Measurements from ENCODE around the gene BHLHA15.

The BHLHA15 gene

DNA sequence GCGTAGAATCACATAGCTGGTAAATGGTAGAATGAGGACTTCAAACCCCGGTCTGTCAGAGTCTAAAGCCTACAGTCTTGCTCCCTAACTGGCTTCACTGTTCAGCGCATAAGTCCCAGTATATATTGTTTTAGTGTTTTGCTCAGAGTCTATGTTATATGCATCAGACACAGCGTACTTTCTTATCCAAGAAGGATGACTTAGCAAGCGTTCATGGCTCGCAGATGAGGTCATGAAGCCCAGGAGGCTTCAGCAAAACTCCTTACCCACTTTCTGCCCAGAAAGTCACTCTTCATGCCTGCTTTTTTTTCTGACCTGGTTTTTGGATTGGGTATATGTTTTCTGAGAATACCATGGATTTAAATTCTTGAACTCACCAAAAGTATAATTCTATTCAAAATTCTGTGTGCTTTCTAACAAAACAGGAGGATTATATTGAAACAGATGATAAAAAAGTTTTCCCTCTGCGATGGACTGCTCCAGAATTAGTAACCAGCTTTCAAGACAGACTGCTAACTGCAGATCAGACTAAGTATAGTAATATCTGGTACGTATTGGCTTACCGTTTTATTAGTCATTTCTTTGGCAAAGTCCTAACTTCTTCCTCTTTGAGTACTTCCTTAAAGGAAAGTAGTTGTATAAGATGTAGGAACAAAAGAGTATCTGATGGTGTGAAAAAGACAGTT lies 24.6 kb upstream of the BHLHA15 start:
- no peak for DNase-seq (ENCODE audit: low read depth in 4 of 4, low spot score in 1 of 4)

DNA sequence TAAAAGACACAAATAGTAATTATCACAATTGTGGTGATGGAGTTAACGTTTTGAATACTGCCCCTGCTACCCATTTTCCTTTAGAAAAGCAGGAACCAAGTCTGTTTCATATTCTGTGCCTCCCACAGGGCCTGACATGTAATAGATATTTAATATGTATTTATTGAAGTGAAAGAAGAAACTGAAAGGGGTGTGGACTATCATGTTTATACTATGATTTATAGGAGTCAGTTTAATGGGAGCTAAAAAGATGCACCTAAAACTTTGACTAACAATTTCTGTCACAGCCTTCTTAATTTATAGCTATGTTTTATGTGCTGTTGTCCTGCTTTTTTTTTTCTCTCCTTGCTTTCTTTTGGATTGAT lies 24.1 kb upstream of the BHLHA15 start:
- DNase-seq (ENCODE audit: low read depth in 4 of 4, low spot score in 1 of 4), result no peak

DNA sequence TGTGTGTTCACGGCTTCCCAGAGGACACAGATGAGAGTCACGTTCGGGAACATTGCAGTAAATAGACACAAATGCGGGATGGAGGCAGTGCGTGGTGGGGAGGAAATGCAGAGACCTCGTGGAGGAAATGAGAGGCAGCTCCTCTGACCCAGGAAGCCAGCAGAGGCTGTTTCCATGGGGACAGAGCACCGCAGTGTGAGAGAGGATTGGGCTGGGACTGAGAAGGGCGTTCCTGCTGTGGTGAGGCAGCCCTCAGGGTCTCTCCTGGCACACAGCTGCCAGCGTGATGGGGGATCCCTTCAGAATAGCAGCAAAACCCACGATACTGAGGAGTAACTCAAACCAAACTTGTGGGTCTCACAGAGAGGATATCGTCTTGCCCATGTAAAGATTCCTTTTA lies 21.7 kb upstream of the BHLHA15 start:
- no peak for DNase-seq (ENCODE audit: low read depth in 4 of 4, low spot score in 1 of 4)

DNA sequence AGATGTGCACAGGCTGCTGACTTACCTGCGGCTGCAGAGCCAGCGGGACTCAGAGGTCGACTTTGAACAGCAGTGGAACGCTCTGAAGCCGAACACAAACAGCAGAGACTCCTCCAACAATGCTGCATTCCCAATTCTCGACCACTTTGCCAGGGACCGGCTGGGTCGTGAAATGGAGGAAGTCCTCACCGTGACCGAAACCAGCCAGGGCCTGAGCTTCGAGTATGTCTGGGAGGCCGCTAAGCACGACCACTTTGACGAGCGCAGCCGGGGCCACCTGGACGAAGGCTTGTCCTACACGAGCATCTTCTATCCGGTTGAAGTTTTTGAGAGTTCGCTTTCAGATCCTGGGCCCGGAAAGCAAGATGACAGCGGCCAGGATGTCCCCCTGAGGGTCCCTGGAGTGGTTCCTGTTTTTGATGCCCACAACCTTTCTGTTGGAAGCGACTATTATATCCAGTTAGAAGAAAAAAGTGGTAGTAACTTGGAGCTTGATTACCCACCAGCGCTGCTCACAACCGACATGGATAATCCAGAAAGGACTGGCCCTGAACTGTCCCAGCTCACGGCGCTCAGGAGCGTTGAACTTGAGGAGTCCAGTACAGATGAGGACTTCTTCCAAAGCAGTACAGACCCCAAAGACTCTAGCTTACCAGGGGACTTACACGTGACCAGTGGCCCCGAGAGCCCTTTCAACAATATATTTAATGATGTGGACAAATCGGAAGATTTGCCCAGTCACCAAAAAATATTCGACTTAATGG lies 19.4 kb upstream of the BHLHA15 start:
- no peak for DNase-seq (ENCODE audit: low read depth in 4 of 4, low spot score in 1 of 4)

DNA sequence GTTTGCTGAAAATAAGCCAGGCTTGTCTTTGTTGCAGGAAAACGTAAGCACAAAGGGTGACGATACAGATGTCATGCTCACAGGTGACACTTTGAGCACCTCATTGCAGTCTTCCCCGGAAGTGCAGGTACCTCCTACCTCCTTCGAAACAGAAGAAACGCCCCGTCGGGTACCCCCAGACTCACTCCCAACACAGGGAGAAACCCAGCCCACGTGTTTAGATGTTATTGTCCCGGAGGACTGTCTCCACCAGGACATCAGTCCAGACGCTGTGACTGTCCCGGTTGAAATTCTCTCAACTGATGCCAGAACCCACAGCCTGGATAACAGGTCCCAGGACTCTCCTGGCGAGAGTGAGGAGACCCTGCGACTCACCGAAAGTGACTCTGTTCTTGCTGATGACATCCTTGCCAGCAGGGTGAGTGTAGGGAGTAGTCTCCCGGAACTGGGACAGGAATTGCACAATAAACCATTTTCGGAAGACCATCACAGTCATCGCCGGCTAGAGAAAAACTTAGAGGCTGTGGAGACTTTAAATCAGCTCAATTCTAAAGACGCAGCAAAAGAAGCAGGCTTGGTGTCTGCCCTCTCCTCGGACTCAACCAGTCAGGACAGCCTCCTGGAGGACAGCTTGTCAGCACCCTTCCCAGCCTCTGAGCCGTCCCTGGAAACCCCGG lies 18.3 kb upstream of the BHLHA15 start:
- DNase-seq (ENCODE audit: low read depth in 4 of 4, low spot score in 1 of 4), result no peak

DNA sequence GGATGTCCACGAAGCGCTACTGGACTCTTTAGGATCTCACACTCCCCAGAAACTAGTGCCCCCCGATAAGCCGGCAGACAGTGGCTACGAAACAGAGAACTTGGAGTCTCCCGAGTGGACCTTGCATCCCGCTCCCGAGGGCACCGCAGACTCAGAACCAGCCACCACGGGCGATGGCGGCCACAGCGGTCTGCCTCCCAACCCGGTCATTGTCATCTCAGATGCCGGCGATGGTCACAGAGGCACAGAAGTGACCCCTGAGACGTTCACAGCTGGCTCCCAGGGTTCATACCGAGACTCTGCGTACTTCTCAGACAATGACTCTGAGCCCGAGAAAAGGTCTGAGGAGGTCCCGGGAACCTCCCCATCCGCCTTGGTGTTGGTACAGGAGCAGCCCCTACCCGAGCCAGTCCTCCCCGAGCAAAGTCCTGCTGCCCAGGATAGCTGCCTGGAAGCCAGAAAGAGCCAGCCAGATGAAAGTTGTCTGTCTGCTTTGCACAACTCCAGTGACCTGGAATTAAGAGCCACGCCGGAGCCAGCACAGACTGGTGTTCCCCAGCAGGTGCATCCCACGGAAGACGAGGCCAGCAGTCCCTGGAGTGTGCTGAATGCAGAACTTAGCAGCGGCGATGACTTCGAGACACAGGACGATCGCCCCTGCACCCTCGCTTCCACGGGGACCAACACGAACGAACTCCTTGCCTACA lies 17.6 kb upstream of the BHLHA15 start:
- DNase-seq (ENCODE audit: low read depth in 4 of 4, low spot score in 1 of 4), result no peak

DNA sequence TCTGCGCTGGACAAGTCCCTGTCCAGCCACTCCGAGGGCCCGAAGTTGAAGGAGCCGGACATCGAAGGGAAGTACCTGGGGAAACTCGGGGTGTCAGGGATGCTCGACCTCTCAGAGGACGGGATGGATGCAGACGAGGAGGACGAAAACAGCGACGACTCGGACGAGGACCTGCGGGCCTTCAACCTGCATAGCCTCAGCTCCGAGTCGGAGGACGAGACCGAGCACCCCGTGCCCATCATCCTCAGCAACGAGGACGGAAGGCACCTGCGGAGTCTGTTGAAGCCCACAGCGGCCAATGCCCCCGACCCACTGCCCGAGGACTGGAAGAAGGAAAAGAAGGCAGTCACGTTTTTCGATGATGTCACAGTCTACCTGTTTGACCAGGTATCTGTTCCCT lies 17.1 kb upstream of the BHLHA15 start:
- no peak for DNase-seq (ENCODE audit: low read depth in 4 of 4, low spot score in 1 of 4)

DNA sequence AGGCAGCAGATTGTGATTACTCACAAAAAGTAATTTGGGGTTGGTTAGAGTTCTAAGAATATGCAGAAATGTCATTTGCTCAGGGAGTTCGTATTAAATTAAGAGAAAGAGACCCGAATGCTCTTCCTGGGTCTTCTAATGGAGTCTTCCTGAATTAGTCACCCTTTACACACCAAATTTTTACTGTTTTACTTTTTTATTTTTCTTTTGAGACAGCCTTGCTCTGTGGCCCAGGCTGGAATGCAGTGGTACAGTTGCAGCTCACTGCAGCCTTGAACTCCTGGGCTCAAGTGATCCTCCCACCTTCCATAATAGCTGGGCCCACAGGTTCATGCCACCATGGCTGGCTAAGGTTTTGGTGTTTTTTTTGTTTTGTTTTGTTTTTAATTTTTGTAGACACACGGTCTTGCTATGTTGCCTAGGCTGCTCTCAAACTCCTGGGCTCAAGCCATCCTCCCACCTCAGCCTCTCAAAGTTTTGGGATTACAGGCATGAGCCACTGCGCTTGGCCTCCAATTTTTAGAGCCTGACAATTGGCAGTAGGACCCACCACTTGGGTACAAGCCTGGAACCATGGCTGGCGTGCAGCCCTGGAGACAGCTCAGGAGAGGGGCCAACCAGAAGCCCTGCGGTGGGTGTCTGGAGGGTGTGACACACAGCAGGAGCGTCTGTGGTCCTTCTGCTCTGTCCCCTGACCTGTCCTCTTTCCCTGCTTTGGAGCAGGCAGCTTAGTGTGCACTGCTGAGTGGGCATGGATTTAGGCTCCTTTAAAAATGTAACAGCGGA lies 16.4 kb upstream of the BHLHA15 start:
- DNase-seq (ENCODE audit: low read depth in 4 of 4, low spot score in 1 of 4), result no peak

DNA sequence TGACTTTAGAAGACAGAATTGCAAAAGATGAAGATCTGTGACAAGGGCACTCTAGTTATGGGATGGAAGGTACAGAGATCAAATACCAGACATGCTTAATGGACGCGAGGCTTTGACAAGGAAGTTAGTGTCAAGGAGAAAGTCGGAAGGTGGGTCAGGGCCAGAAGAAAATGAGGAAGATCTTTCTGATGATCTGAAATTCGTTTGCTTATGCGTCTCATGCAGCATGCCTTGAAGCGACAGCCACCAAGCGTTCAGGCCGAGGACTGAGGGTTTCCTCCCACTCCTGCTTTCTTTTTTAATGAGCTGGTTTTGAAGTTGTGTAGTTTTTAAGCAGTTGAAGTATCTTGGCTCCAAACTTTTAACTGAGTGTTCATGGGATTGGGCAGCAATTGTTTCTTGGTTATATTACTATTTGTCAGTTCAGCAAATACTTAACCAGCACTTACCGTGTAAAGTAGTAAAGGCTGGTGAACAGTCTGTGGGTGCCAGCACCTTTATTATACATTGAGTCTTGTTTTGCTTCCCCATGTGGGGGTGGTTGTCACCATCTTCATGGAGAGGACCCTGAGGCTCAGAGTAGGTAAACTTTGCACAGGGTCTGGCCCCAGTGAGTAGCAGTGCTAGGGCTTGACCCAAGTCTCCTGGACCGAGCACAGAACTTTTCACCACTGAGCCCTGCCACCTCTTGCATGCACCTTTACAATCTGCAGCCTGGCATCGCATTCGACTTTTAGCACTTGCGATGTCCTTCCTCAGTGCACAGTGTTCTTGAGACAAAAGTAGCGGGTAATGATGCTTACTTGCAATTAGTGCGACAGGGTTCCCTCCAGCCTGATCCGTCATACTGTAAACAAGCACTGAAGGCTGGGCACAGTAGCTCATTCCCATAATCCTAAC lies 14.3 kb upstream of the BHLHA15 start:
- DNase-seq (ENCODE audit: low read depth in 4 of 4, low spot score in 1 of 4), result no peak

DNA sequence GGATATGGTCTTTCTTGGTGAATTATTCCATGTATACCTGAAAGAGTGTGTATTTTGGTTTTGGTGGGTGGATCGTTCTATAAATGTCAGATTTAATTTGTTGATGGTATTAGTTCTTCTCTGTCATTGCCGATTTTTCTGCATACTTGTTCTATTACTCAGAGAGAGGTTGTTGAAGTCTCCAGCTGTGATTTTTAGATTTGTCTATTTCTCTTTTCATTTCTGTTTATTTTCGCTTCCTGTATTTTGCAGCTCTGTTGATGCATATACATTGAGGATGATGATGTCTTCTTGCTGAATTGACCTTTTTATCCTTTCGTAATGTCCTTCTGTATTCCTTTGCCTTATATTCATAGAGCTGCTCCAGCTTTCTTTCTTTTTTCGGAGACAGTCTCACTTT lies 12.1 kb upstream of the BHLHA15 start:
- DNase-seq (ENCODE audit: low read depth in 4 of 4, low spot score in 1 of 4), result no peak

DNA sequence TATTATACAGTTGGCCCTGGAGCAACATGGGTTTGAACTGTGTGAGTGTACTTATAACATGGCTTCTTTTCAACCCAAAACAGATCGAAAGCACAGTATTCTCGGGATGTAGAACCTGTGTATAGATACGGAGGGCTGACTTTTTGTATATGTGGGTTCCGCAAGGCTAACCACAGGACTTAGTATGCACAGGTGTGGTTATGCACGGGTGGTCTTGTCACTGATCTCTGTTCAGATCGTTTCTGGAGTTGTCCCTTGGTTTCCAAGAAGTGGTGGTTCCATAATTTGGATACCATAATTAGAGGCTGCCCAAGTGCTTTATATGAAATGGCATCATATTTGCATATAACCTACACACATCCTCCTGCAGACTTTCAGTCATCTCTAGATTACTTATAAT lies 10.9 kb upstream of the BHLHA15 start:
- no peak for DNase-seq (ENCODE audit: low read depth in 4 of 4, low spot score in 1 of 4)

DNA sequence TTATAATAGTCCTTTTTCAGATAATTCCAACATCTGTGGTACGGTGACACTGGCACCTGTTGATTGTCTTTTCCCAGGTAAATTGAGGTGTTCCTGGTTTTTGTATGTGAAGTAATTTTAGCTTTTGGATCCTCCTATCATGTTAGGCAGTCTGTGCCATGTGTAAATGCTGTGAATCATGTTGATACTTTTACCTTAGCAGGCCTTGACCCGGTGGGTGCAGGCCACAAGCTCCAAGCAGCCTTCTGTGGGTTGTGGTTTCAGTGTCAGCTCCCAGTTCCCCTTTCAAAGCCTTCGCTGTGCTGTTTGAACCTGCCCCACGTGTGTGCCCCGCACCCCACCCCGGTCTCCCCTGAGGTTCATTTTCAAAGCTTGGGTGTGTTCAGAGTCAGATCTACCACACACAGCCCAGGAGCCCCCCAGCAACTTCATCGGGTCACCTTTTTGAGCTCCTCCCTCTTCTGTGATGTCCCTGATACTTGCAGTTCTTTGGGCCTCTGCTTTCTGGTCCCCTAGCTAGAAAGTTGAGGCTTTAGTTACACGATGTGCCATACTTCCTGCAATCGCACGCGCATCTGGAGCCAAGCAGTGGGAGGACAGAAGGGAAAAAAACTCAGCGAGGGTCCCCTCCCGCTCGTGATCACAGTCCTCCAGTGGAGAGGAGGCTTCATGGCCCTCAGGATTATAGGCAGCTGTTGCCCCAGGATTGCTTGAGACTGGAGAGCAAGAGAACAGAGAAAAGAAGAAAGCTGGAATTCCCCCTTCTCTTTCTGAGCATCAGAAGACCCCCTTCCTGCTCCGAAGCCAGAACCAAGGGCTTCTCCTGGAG lies 8.7 kb upstream of the BHLHA15 start:
- peak; percentile 9 to 61 (median 28) for DNase-seq (ENCODE audit: low read depth in 4 of 4, low spot score in 1 of 4)

DNA sequence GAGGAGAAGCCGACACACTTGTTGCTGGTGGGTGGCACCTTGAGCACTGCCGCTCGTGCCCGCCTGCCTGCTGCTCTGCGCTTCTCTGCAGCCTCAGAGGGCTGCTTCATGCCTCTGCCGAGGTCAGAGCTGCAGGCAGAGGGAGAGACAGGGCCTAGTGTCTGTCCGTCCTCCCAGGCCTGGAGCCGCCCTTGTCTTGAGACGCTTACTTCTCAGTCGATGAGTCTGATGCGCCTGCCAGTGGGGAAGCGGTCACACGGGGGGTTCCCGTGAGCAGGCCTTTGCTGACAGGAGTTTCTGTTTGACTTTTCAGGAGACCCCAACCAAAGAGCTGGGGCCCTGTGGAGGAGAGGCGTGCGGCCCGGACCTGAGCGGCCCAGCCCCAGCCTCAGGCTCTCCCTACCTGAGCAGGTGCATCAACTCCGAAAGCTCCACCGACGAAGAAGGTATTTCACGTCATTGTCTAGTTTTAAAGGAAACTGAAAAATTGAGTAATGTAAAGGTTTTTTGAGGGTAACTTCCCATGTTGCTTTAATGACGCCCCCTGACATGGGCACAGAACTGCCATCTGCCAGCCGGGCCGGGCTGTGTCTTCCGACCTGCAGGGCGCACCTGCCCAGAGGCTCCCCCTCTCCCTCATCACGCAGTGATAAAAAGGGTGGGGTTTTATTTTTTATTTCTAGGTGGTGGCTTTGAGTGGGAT lies 7.8 kb upstream of the BHLHA15 start:
- no peak for DNase-seq (ENCODE audit: low read depth in 4 of 4, low spot score in 1 of 4)

DNA sequence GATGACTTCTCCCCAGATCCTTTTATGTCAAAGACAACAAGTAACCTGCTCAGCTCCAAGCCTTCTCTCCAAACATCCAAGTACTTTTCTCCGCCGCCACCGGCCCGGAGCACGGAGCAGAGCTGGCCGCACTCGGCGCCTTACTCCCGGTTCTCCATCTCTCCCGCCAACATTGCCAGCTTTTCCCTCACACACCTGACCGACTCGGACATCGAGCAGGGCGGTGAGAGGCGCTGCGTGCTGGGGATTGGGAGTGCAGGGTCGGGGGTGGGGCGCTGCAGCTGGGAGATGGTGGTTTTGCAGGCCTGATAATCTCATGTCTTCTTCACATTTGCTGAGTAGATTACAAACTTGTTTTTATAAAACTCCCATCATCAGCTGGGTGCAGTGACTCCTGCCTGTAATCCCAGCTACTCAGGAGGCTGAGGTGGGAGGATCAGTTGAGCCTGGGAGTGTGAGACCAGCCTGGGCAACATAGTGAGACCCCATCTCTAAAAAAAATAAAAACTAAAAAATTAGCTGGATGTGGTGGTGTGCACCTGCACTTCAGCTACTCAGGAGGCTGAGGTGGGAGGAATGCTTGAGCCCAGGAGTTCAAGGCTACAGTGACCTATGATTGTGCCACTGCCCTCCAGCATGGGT lies 7.2 kb upstream of the BHLHA15 start:
- DNase-seq (ENCODE audit: low read depth in 4 of 4, low spot score in 1 of 4), result no peak

DNA sequence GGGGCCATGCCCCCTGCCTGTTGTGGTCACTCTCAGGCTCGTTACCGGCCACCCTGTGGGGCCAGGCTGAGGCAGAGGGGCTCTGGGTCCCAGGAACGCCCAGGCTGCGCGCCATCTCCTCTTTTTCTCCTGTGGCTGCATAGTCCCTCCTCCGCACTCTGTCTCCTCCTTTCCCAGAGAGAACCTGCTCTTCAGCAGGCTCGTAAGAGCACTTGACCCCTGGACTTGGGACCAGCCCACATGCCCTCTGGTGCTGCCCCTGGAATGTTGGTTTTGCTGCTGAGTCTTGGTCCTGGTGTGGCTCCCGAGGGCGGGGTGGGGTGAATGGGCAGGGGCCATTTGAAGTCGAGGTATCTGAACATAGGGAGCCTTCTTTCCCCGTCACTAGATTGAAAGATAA lies 6.6 kb upstream of the BHLHA15 start:
- DNase-seq (ENCODE audit: low read depth in 4 of 4, low spot score in 1 of 4), result no peak

DNA sequence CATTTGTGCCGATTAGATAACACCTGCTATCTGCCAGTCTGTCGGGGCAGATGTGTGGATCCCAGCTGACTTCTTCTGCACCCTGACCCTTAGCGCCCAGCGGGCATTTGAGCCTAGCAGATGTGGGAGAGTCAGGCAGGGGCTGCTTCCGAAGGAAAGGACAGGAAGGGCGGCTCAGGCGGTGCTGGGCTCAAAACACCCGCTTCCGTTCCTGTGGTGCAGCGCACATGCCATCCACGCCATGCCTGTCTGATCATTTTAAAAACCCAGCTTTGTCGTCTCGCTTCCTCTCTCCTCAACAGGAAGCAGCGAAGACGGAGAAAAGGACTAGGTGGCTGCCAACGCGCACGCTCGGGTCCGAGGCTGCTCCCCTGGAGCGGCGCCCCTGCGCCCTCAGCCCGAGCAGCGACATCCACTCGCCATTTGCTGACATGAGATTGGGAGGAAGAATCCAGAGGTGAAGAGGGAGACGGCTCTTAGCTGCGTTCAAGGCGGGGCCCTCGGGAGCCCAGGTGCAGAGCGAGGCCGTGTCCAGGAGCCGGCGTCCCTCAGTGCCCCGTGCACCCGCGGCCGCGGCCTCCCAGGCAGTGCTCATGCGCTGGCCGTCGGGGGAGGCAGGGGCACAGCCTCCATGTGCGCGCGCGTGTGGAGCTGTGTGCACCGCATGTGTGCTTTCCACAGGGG lies 5.9 kb upstream of the BHLHA15 start:
- no peak for DNase-seq (ENCODE audit: low read depth in 4 of 4, low spot score in 1 of 4)

All from stimulated activated CD4-positive, alpha-beta T cell treated with anti-CD3 and anti-CD28 coated beads, Interleukin-1b, Interleukin-23, amount 100 ng/mL, for 24 hours (primary cell).